ENCODE results near the gene MUCL3. TPM values are rescaled to one million over a fixed set of nuclear protein-coding genes. Genes with fewer than 3 reads are reported as not detected.

MUCL3 gene
- total and polyA plus RNA-seq, 2 of the 8 experiments (the other 6 are each of a cell fraction or from before 2014, with no cell fraction given): 0.15 to 0.37 TPM

GRCh38 chr6:30965140-30965601 lies 24.4 kb downstream of the MUCL3 start (continued):
- TF ChIP-seq CTCF (IDR thresholded peaks at IDR 0.05; ENCODE audit: control extremely low read depth in 1 of 3, insufficient read depth in 1 of 3, low read depth in 1 of 3, low read length in 3 of 3): no peak

Measured in H1 (cell line).